GM12801 (cell line): ENCODE results near the gene FAM217B.

ENCODE experiments used
- CTCF ChIP-seq: IDR thresholded peaks from one replicate; pipeline ENCODE4 v1.5.1; 2011; ENCODE audit warnings: control low read depth; ENCODE audit not compliant: insufficient read length; ENCODE audit errors: extremely low read depth

The FAM217B gene

GRCh38 chr20:59958626-59959025, 18.4 kb downstream of the FAM217B start:
- TF ChIP-seq CTCF: no peak

GRCh38 chr20:59961423-59961822, 21.2 kb downstream of the FAM217B start:
- no peak for TF ChIP-seq CTCF

GRCh38 chr20:59962155-59962554, 22.0 kb downstream of the FAM217B start:
- no peak for TF ChIP-seq CTCF

GRCh38 chr20:59966428-59966827, 26.2 kb downstream of the FAM217B start:
- TF ChIP-seq CTCF: no peak

GRCh38 chr20:59971428-59971827, 31.2 kb downstream of the FAM217B start:
- no peak for TF ChIP-seq CTCF

- TF ChIP-seq CTCF: no peak
These were observed 32.0 kb downstream of the FAM217B start for GRCh38 chr20:59972037-59972801.

- no peak for TF ChIP-seq CTCF
These were observed 36.1 kb downstream of the FAM217B start for GRCh38 chr20:59976156-59976782.
